Activated CD4-positive, alpha-beta T cell treated with anti-CD3 and anti-CD28 coated beads, Interleukin-10, Interleukin-2, amounts not matched to agents 100 ng/mL and 50 ng/mL, durations not matched to agents 16 hours and 8 hours (primary cell): ENCODE measurements around the gene SHLD2.
"Not testable (repeated sequence)": the region's sequence is repeated elsewhere in the genome, so short reads cannot be mapped to it uniquely, and the experiment has no call there.

Experiments
- DNase-seq: peaks from one replicate; pipeline ENCODE4 v3.0.0-alpha.2; 2020

SHLD2 gene

GRCh38 chr10:87084291-87084782, 10.7 kb upstream of the SHLD2 start:
- peak; percentile 82 for DNase-seq

GRCh38 chr10:87085537-87085936, 9.5 kb upstream of the SHLD2 start:
- no peak for DNase-seq

- DNase-seq, result no peak
These were observed 5.3 kb upstream of the SHLD2 start for GRCh38 chr10:87089746-87090145.

- no peak for DNase-seq
These were observed 4.2 kb upstream of the SHLD2 start for GRCh38 chr10:87090779-87091178.

GRCh38 chr10:87092376-87092860, 2.6 kb upstream of the SHLD2 start:
- no peak for DNase-seq

- DNase-seq, result peak; percentile 77
These were observed 2.0 kb upstream of the SHLD2 start for GRCh38 chr10:87092861-87093631.

GRCh38 chr10:87093632-87094372, 1.2 kb upstream of the SHLD2 start:
- peak; percentile 83 for DNase-seq

- peak; percentile 81 for DNase-seq
These were observed 385 bp downstream of the SHLD2 start for GRCh38 chr10:87095236-87095945.

- DNase-seq, result no peak
These were observed 7.0 kb downstream of the SHLD2 start for GRCh38 chr10:87101996-87102395.

- DNase-seq, result not testable (repeated sequence)
These were observed 9.7 kb downstream of the SHLD2 start for GRCh38 chr10:87104727-87105126.

GRCh38 chr10:87105446-87106124, 10.6 kb downstream of the SHLD2 start:
- no peak for DNase-seq

- DNase-seq, result not testable (repeated sequence)
These were observed 23.1 kb downstream of the SHLD2 start for GRCh38 chr10:87118122-87118521.

GRCh38 chr10:87119029-87119428, 24.0 kb downstream of the SHLD2 start:
- not testable (repeated sequence) for DNase-seq

GRCh38 chr10:87123351-87123750, 28.3 kb downstream of the SHLD2 start:
- not testable (repeated sequence) for DNase-seq

- not testable (repeated sequence) for DNase-seq
These were observed 32.0 kb downstream of the SHLD2 start for GRCh38 chr10:87127048-87127447.

- DNase-seq, result not testable (repeated sequence)
These were observed 32.7 kb downstream of the SHLD2 start for GRCh38 chr10:87127607-87128156.

- DNase-seq, result not testable (repeated sequence)
These were observed 37.2 kb downstream of the SHLD2 start for GRCh38 chr10:87132176-87132575.

GRCh38 chr10:87133936-87134335, 38.9 kb downstream of the SHLD2 start:
- DNase-seq, result not testable (repeated sequence)

GRCh38 chr10:87134440-87134839, 39.4 kb downstream of the SHLD2 start:
- not testable (repeated sequence) for DNase-seq

GRCh38 chr10:87137478-87137877, 42.5 kb downstream of the SHLD2 start:
- DNase-seq, result not testable (repeated sequence)

- DNase-seq, result not testable (repeated sequence)
These were observed 47.5 kb downstream of the SHLD2 start for GRCh38 chr10:87142230-87143108.
